Dedifferentiated amniotic fluid mesenchymal stem cell (primary cell): ENCODE data around the gene SLC9A9.

Experiments
- DNase-seq: peaks from one replicate; pipeline ENCODE4 v3.0.0-alpha.2; 2016; ENCODE audit errors: extremely low spot score

Gene SLC9A9

GRCh38 chr3:143757691-143758090, 90.6 kb downstream of the SLC9A9 start:
- no peak for DNase-seq

- DNase-seq, result no peak
Observed at GRCh38 chr3:143755978-143756377, 92.3 kb downstream of the SLC9A9 start.

GRCh38 chr3:143754090-143754489, 94.2 kb downstream of the SLC9A9 start:
- DNase-seq, result no peak

- DNase-seq, result no peak
Observed at GRCh38 chr3:143753456-143753855, 94.8 kb downstream of the SLC9A9 start.

- no peak for DNase-seq
Observed at GRCh38 chr3:143753006-143753405, 95.3 kb downstream of the SLC9A9 start.

- DNase-seq, result no peak
Observed at GRCh38 chr3:143751643-143752178, 96.6 kb downstream of the SLC9A9 start.

- DNase-seq, result no peak
Observed at GRCh38 chr3:143750841-143751240, 97.4 kb downstream of the SLC9A9 start.

- no peak for DNase-seq
Observed at GRCh38 chr3:143749926-143750325, 98.3 kb downstream of the SLC9A9 start.

- no peak for DNase-seq
Observed at GRCh38 chr3:143737065-143737464, 111.2 kb downstream of the SLC9A9 start.

- no peak for DNase-seq
Observed at GRCh38 chr3:143736205-143736997, 111.9 kb downstream of the SLC9A9 start.

- DNase-seq, result no peak
Observed at GRCh38 chr3:143731776-143732175, 116.5 kb downstream of the SLC9A9 start.

GRCh38 chr3:143731320-143731719, 116.9 kb downstream of the SLC9A9 start:
- DNase-seq, result no peak

- no peak for DNase-seq
Observed at GRCh38 chr3:143727391-143727790, 120.9 kb downstream of the SLC9A9 start.

GRCh38 chr3:143726727-143727126, 121.5 kb downstream of the SLC9A9 start:
- DNase-seq, result no peak

- DNase-seq, result no peak
Observed at GRCh38 chr3:143720381-143720780, 127.9 kb downstream of the SLC9A9 start.

- DNase-seq, result no peak
Observed at GRCh38 chr3:143718463-143718862, 129.8 kb downstream of the SLC9A9 start.

GRCh38 chr3:143716731-143717130, 131.5 kb downstream of the SLC9A9 start:
- no peak for DNase-seq

- DNase-seq, result no peak
Observed at GRCh38 chr3:143712522-143712921, 135.7 kb downstream of the SLC9A9 start.

- no peak for DNase-seq
Observed at GRCh38 chr3:143707848-143708247, 140.4 kb downstream of the SLC9A9 start.

- DNase-seq, result no peak
Observed at GRCh38 chr3:143700431-143700975, 147.8 kb downstream of the SLC9A9 start.

GRCh38 chr3:143699424-143699823, 148.8 kb downstream of the SLC9A9 start:
- DNase-seq, result no peak

GRCh38 chr3:143698682-143699303, 149.5 kb downstream of the SLC9A9 start:
- DNase-seq, result no peak

- DNase-seq, result no peak
Observed at GRCh38 chr3:143697975-143698374, 150.3 kb downstream of the SLC9A9 start.
